GM18907 (cell line): ENCODE measurements around the gene ZNF469.

ENCODE experiments used
- ATAC-seq: cut with Tn5 transposase; IDR thresholded peaks from one replicate; pipeline ENCODE4 v1.9.1; 2021; ENCODE audit warnings: mild to moderate bottlenecking, moderate library complexity; ENCODE audit not compliant: unreplicated experiment

Gene ZNF469, protein sequence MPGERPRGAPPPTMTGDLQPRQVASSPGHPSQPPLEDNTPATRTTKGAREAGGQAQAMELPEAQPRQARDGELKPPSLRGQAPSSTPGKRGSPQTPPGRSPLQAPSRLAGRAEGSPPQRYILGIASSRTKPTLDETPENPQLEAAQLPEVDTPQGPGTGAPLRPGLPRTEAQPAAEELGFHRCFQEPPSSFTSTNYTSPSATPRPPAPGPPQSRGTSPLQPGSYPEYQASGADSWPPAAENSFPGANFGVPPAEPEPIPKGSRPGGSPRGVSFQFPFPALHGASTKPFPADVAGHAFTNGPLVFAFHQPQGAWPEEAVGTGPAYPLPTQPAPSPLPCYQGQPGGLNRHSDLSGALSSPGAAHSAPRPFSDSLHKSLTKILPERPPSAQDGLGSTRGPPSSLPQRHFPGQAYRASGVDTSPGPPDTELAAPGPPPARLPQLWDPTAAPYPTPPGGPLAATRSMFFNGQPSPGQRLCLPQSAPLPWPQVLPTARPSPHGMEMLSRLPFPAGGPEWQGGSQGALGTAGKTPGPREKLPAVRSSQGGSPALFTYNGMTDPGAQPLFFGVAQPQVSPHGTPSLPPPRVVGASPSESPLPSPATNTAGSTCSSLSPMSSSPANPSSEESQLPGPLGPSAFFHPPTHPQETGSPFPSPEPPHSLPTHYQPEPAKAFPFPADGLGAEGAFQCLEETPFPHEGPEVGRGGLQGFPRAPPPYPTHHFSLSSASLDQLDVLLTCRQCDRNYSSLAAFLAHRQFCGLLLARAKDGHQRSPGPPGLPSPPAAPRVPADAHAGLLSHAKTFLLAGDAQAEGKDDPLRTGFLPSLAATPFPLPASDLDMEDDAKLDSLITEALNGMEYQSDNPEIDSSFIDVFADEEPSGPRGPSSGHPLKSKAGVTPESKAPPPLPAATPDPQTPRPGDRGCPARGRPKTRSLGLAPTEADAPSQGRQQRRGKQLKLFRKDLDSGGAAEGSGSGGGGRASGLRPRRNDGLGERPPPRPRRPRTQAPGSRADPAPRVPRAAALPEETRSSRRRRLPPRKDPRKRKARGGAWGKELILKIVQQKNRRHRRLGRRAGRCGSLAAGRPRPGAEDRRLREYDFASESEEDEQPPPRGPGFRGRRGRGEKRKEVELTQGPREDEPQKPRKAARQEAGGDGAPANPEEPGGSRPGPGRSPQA (N-terminal part only)

DNA sequence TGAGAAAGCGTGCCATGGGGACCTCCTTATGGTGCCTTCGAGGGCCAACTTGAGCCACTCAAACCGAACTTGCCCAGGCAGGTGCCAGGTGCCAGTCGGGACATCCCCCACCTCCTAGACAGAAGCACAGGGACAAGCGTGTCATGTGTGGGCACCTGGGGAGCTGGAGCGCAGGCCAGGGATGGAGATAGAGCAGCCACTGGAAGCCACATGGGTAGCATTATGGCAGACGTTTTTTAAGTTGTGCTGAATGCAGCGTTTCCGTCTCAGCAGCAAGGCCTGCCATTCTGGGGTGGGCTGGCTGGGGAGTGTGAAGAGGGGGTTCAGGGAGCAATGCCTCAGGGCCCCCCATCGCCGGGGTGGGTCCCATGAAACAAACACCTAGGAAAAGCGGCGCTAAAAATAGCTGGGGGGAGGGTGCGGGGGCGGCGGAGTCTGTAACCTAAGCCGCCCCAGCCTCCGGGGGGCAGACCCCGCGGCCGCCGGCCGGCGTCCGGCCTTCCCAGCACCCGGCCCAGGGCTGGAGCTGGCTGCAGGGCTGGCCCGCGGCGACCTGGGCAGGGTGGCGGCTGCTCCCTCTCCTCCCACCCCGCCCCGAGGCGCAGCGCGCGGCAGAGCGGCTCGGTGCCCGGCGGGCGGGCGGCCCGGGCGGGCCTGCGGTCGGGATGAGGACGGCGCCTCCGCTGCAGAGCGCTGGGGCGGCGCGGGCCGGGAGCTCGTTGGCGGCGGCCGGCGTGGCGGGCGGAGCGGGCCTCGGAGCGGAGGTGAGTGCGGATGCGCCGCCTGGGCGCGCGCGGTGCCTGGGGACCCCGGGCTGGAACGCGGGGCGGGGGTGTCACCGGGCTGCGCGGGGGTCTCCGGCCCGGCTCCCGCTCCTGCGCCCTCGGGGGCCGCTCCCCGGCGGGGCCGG, at the start of gene ZNF469:
TSS of gene ZNF469 (plus strand) at position 469 of the 910 bp plus-strand sequence. CDS start 44,512 bp downstream, outside the sequence.
- no peak for ATAC-seq

- ATAC-seq, result no peak
Observed at GRCh38 chr16:88333848-88334777, 48.6 kb upstream of the ZNF469 start.

DNA sequence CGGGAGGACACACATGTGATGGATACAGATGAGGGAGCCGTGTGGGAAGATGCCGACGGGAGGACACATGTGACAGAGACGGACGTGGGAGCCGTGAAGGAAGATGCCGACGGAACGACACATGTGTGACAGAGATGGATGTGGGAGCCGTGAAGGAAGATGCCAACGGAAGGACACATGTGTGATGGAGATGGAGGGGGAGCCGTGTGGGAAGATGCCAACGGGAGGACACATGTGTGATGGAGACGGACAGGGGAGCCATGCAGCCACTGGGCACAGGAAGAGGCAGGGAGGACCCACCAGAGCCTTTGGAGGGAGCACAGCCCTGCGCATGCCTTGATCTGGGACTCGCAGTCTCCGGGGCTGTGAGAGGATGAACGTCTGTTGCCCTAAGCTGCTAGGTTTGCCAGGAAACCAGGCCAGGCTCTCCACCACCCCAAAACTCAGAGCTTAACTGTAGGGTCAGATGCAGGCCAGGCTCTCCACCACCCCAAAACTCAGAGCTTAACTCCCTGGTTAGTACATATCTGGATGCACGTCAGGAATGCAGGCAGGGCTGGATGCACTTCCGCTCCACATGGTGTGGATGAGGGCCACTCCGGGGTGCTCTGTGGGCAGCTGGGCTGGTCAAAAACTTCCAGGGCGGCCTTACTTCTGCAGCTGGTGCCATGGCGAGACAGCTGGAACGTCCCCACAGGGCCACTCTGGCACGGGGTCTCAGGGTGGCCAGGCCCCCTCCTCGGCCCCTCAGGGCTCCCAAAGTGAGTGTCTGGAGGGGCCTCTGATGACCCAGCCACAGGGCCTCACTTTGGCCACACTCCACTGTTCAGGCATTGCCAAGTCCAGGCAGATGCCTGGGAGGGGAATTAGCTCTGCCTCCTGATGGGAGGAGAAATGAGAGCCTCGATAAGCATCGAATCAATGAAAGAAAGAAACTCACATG, 47.7 kb upstream of the ZNF469 start:
- no peak for ATAC-seq

DNA sequence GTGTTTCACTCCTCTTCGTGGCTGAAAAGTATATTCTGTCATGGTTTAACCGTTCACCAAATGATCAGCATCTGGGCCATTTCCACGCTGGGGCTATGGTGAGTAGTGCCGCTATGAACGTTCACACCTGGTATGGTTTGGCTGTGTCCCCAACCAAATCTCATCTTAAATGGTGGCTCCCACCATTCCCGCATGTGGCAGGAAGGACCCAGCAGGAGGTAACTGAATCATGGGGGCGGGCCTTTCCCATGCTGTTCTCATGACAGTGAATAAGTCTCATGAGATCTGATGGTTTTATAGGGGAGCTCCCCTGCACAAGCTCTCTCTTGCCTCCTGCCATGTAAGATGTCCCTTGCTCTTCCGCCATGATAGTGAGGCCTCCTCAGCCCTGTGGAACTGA, 45.7 kb upstream of the ZNF469 start:
- no peak for ATAC-seq

GRCh38 chr16:88337538-88337937, 45.2 kb upstream of the ZNF469 start:
- no peak for ATAC-seq

GRCh38 chr16:88338111-88338510, 44.6 kb upstream of the ZNF469 start:
- ATAC-seq, result no peak

- no peak for ATAC-seq
Observed at GRCh38 chr16:88338896-88339295, 43.9 kb upstream of the ZNF469 start.

DNA sequence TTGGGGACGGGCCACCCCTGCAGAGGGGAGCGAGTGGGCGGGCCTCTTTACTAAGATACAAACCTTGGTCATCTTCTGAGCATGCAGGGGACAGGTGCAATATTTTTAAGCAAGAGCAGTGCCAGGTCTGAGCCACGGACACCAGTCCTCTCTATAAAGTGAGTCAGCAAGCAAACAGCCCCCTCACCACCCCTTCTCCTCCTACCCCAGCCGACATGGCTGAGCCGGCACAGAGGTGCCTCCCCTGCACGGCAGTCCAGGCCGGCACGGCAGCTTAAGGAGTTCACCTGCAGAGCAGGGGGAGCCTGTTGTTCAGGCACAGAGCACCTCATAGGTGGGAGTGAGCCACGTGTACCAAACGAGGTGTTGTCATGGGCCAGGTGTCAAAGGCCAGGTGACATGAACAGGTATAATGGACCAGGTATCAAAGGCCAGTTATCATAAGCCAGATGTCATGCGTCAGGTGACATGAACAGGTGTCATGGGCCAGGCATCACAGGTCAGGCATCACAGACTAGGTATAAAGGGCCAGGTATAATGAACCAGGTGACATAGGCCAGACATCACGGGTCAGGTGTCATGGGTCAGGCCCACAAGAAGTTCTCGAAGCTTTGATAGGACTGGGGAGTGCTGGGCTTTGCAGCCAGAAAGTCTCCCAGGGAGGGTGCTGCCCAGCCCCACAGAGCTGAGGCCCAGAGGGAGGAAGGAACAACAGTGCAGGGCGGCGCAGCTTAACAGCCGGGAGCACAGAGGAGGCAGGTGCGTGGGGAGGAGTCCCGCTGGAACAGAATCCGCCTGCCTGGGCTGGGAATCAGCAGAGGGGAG, 42.6 kb upstream of the ZNF469 start:
- no peak for ATAC-seq

- no peak for ATAC-seq
Observed at GRCh38 chr16:88340755-88341150, 42.0 kb upstream of the ZNF469 start.

- no peak for ATAC-seq
Observed at GRCh38 chr16:88341551-88342290, 41.0 kb upstream of the ZNF469 start.

DNA sequence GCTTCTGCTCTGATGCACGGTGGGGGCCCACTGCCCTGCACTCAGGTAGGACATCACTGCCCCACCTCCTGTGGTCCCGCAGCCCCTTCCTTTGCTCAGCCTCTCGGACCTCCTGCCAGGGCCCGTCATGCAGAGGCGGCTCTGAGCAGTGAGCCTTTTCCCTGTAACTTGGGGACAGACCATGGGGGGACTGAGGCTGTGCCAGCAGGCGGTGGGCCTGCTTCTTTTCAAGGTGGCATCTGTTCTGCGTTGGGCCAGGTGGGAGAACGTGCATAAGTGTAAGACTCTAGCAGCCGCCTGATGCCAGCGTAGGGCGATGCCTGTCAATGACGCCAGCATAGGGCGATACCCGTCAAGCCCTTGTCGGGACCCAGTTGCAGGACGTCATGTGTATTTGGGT, 40.3 kb upstream of the ZNF469 start:
- ATAC-seq, result no peak

GRCh38 chr16:88343271-88343791, 39.4 kb upstream of the ZNF469 start:
- ATAC-seq, result no peak

GRCh38 chr16:88344411-88345030, 38.2 kb upstream of the ZNF469 start:
- no peak for ATAC-seq

DNA sequence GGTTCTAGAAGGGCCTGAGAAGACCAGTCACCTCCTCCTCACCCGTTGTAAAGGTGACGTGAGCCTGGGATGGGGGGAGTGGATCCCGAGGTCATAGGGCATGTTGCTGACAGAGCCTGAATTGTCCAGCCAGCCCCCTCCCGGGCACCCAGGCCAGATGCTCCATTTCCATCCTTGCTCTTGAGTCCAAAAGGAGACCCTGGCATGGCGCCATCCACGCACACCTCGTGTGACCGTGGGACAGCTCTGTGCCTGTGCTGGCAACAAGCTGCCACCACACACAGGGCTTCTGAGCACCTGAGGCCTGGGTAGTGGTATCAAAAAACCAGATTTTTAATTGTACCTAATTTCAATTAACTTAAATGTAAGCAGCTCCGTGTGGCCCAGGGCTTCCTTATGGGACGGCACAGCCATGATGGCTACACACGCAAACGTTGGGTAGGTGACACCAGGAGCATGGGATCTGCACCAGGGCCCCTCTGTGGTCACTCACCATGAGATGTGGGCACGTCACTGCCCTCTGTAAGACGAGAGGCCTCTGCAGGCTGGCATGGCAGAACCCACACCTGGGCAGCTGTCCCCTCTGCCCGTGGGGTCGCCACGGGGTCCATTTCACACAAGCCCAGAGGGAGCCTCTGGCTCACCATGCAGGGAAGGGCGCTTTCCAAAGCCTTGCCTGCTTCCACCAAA, 37.6 kb upstream of the ZNF469 start:
- no peak for ATAC-seq
